HepG2 (cell line): ENCODE results near the gene PLPPR2. TPM values are rescaled to one million over a fixed set of nuclear protein-coding genes. Genes with fewer than 3 reads are reported as not detected.

ENCODE experiments used
- FOXP4 ChIP-seq: sonication (generic); formaldehyde crosslinking; IDR thresholded peaks from 2 replicates; pipeline ENCODE4 v1.4.0; 2020; ENCODE audit warnings: missing genetic modification reagents
- FUBP1 ChIP-seq: sonication (generic); formaldehyde crosslinking; IDR thresholded peaks from 2 replicates; pipeline ENCODE4 v1.5.1; 2020; ENCODE audit warnings: missing genetic modification reagents, mild to moderate bottlenecking, borderline replicate concordance
- GFI1 ChIP-seq: sonication (generic); formaldehyde crosslinking; IDR thresholded peaks from 2 replicates; pipeline ENCODE4 v1.5.0; 2020; ENCODE audit warnings: missing genetic modification reagents, mild to moderate bottlenecking, borderline replicate concordance
- HIVEP1 ChIP-seq: sonication (generic); formaldehyde crosslinking; IDR thresholded peaks from 2 replicates; pipeline ENCODE4 v1.4.0; 2020; ENCODE audit warnings: mild to moderate bottlenecking, missing genetic modification reagents
- HNRNPLL ChIP-seq: fragments of 200-400 bp; formaldehyde crosslinking; IDR thresholded peaks from 2 replicates; pipeline ENCODE4 v1.6.1; 2017; ENCODE audit warnings: mild to moderate bottlenecking, low read depth, low read length; ENCODE audit not compliant: poor library complexity, severe bottlenecking
- KAT8 ChIP-seq: IDR thresholded peaks from 2 replicates; pipeline ENCODE4 v1.6.1; 2016; ENCODE audit warnings: missing genetic modification reagents, missing compliant biosample characterization
- KLF6 ChIP-seq: IDR thresholded peaks from 2 replicates; pipeline ENCODE4 v1.8.0; 2016; ENCODE audit warnings: missing biosample characterization, missing genetic modification reagents
- KLF9 ChIP-seq: IDR thresholded peaks from 2 replicates; pipeline ENCODE4 v1.6.1; 2016; ENCODE audit warnings: low read depth
- MBD4 ChIP-seq: IDR thresholded peaks from 2 replicates; pipeline ENCODE4 v1.6.1; 2012; ENCODE audit warnings: low read length, inconsistent platforms, borderline replicate concordance
- MED13 ChIP-seq: sonication (generic); formaldehyde crosslinking; IDR thresholded peaks from 2 replicates; pipeline ENCODE4 v1.5.0; 2020; ENCODE audit warnings: missing genetic modification reagents
- NPAS2 ChIP-seq: sonication (generic); formaldehyde crosslinking; IDR thresholded peaks from 2 replicates; pipeline ENCODE4 v1.8.0; 2022; ENCODE audit warnings: mild to moderate bottlenecking, missing genetic modification reagents, borderline replicate concordance
- RARG ChIP-seq: sonication (generic); formaldehyde crosslinking; IDR thresholded peaks from 2 replicates; pipeline ENCODE4 v1.4.0; 2020; ENCODE audit warnings: low read depth, mild to moderate bottlenecking, missing genetic modification reagents
- RFX5 ChIP-seq: IDR thresholded peaks from 2 replicates; pipeline ENCODE4 v1.6.1; 2011; ENCODE audit warnings: low read depth, low read length, improper control_type of control experiment
- SIN3A ChIP-seq: IDR thresholded peaks from 2 replicates; pipeline ENCODE4 v1.6.1; 2011; ENCODE audit warnings: low read depth, mild to moderate bottlenecking, control low read depth, low read length, borderline replicate concordance
- ZBTB1 ChIP-seq: sonication (generic); formaldehyde crosslinking; IDR thresholded peaks from 2 replicates; pipeline ENCODE4 v1.4.0; 2020; ENCODE audit warnings: missing genetic modification reagents, borderline replicate concordance
- ZNF496 ChIP-seq: sonication (generic); formaldehyde crosslinking; IDR thresholded peaks from 2 replicates; pipeline ENCODE4 v1.8.1; 2023; ENCODE audit warnings: mild to moderate bottlenecking, moderate library complexity, missing genetic modification reagents; ENCODE audit not compliant: insufficient replicate concordance
- polyA plus RNA-seq, 8 experiments: library from polyadenylated mRNA; depleted of rRNA in 3 of 8; stranded (reverse) in 7 of 8; unstranded in 1 of 8; fragments of >200 nt; fragmentation: Illumina TruSeq in 4 of 8; extraction: Trizol in 4 of 8; gene quantifications; 2 replicates each; pipeline versions ENCODE4 v1.2.1 to v1.2.3, GENCODE V29; 2011 to 2016; ENCODE audit warnings: low read depth in 4 of 8, missing spikeins in 1 of 8, mixed read lengths in 1 of 8; ENCODE audit not compliant: insufficient read depth in 1 of 8
- total RNA-seq, 5 experiments: library from RNA; depleted of rRNA; stranded (reverse); fragments of >200 nt; fragmentation: Illumina TruSeq; extraction: Trizol; gene quantifications; 2 replicates each; pipeline ENCODE4 v1.2.3, GENCODE V29; 2016; ENCODE audit warnings: low read depth in 1 of 5
- TF ChIP-seq, protein P1 (sequence below): IDR thresholded peaks from 2 replicates; pipeline ENCODE4 v1.6.1; 2016; ENCODE audit warnings: missing biosample characterization, missing genetic modification reagents, low read depth
- TF ChIP-seq, protein P2 (sequence below): fragments of 450-650 bp; IDR thresholded peaks from 2 replicates; pipeline ENCODE4 v1.6.1; 2017
- TF ChIP-seq, protein P3 (sequence below): sonication (generic); formaldehyde crosslinking; conservative IDR thresholded peaks from 2 replicates; pipeline ENCODE4 v1.4.0; 2020; ENCODE audit warnings: missing genetic modification reagents

PLPPR2 gene
- total and polyA plus RNA-seq, 2 of the 13 experiments (the other 11 are each of a cell fraction or from before 2014, with no cell fraction given): 1.5 to 2.1 TPM

DNA sequence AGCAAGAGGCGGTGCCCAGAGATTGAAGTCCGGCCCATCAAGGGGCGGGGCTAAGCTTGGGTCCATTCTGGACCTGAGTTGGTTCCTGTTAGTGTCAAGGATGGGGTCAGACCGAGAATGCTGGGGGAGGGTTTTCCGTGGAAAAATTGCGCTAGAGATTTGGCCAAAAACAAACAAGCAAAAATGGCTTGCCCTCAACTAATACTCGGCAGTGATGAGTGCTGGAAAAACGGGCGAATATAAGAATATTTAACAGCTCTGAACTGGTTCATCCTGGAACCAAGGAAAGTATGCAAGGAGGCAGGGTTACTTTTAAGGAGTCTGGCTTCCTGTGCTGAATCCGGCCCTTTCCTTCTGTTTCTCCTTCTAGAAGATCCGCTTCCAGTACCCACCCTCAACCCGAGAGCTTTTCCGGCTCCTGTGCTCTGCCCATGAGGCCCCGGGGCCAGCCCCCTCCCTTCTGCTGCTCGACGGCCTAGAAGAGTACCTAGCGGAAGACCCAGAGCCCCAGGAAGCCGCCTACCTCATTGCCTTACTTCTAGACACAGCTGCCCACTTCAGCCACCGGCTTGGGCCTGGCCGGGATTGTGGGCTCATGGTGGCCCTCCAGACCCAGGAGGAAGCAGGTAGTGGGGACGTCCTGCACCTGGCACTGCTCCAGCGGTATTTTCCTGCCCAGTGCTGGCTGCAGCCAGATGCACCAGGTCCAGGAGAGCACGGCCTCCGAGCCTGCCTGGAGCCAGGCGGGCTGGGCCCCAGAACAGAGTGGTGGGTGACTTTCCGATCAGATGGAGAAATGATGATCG, 20.1 kb downstream of the PLPPR2 start (continued):
- TF ChIP-seq HNRNPLL (no peak), MED13 (no peak; the same call in 1 of the 2 replicates), KAT8 (CRISPR knock-in tag) (no peak; the same call in 1 of the 2 replicates), KLF9 (CRISPR knock-in tag) (no peak), ZNF496 (no peak), GFI1 (peak; percentile 7; the same call in 1 of the 2 replicates), RARG (CRISPR knock-in tag) (peak; percentile 66; the same call in 1 of the 2 replicates), SIN3A (peak; percentile 74; the same call in 1 of the 2 replicates), FUBP1 (CRISPR knock-in tag) (no peak), MBD4 (no peak), KLF6 (CRISPR knock-in tag) (no peak), NPAS2 (no peak), ZBTB1 (no peak), HIVEP1 (CRISPR knock-in tag) (no peak), FOXP4 (CRISPR knock-in tag) (no peak), RFX5 (no peak)
- TF ChIP-seq, protein P1, sequence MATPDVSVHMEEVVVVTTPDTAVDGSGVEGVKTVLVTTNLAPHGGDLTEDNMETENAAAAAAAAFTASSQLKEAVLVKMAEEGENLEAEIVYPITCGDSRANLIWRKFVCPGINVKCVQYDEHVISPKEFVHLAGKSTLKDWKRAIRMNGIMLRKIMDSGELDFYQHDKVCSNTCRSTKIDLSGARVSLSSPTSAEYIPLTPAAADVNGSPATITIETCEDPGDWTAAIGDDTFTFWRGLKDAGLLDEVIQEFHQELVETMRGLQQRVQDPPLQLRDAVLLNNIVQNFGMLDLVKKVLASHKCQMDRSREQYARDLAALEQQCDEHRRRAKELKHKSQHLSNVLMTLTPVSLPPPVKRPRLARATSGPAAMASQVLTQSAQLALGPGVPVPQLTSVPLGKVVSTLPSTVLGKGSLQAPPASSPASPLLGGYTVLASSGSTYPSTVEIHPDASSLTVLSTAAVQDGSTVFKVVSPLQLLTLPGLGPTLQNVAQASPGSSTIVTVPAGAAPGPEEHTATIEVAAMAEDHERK (CRISPR knock-in tag): no peak
- TF ChIP-seq, protein P2, sequence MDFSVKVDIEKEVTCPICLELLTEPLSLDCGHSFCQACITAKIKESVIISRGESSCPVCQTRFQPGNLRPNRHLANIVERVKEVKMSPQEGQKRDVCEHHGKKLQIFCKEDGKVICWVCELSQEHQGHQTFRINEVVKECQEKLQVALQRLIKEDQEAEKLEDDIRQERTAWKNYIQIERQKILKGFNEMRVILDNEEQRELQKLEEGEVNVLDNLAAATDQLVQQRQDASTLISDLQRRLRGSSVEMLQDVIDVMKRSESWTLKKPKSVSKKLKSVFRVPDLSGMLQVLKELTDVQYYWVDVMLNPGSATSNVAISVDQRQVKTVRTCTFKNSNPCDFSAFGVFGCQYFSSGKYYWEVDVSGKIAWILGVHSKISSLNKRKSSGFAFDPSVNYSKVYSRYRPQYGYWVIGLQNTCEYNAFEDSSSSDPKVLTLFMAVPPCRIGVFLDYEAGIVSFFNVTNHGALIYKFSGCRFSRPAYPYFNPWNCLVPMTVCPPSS: no peak
- TF ChIP-seq, protein P3, sequence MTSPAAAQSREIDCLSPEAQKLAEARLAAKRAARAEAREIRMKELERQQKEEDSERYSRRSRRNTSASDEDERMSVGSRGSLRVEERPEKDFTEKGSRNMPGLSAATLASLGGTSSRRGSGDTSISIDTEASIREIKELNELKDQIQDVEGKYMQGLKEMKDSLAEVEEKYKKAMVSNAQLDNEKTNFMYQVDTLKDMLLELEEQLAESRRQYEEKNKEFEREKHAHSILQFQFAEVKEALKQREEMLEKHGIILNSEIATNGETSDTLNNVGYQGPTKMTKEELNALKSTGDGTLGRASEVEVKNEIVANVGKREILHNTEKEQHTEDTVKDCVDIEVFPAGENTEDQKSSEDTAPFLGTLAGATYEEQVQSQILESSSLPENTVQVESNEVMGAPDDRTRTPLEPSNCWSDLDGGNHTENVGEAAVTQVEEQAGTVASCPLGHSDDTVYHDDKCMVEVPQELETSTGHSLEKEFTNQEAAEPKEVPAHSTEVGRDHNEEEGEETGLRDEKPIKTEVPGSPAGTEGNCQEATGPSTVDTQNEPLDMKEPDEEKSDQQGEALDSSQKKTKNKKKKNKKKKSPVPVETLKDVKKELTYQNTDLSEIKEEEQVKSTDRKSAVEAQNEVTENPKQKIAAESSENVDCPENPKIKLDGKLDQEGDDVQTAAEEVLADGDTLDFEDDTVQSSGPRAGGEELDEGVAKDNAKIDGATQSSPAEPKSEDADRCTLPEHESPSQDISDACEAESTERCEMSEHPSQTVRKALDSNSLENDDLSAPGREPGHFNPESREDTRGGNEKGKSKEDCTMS (CRISPR knock-in tag): no peak
